Activated CD4-positive, alpha-beta T cell treated with anti-CD3 and anti-CD28 coated beads, Interleukin-2, Interleukin-4, amounts not matched to agents 100 ng/mL and 50 ng/mL, durations not matched to agents 16 hours and 8 hours (primary cell): ENCODE measurements around the gene GAB2.

Source experiments
- DNase-seq: peaks from one replicate; pipeline ENCODE4 v3.0.0-alpha.2; 2020; ENCODE audit warnings: low spot score

Gene GAB2

GRCh38 chr11:78344094-78344493, 73.5 kb downstream of the GAB2 start:
- DNase-seq: no peak

DNA sequence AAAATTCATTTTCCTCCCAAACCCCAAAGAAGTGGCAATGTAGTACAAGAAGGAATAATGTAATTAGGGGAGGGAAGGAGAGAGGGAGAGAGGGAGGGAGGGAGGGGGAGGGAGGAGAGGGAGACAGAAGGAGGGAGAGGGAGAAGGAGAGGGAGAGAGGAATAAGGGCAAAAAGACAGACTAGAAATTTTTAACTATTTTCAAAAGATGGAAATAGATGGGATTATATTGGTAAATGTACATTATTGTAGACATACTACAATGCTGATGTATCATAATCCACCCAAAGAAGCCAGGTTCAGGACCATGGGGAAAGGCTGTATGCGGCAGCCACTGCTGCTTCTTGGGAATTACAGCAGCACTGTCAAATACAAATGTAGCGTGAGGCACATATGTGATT, 74.3 kb downstream of the GAB2 start:
- no peak for DNase-seq

GRCh38 chr11:78341841-78342240, 75.8 kb downstream of the GAB2 start:
- DNase-seq: no peak

DNA sequence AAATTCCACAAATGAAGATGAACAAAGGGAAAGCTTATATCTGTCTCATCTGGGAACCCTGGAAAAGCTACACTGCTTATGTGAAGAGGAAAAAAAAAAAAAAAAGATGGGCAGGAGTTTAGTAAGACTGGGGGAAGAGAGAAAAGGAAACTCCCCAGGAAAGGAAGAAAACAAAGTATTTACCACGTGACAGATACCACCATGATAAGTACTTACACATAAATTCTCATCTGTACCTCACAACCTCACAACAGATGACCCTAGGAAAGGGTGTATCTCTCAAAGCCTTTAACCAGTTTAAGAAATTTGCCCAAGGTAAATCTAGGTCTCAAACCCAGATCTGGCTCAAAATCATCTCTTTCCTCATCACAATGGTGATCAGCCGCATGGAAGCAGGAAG, 77.1 kb downstream of the GAB2 start:
- DNase-seq: no peak

DNA sequence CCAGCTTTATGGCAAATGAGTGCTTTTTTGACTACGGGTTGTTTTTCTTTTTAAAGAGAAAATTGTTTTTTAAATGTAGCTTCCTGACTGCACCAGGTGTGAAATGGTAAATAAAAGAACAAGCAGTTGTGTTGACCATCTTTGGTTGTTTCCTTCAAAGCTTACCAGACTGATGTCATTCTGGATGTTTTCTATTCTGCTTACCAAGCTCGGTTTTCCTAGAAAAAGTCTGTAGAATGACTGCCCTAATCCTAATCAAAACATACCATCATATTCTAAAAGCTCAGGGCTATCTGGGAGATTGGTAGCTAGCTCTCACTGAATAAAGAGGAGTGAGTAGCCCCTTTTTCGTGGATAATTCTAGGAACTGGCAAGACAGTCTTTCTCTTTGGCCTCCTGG, 77.7 kb downstream of the GAB2 start:
- DNase-seq: no peak

- no peak for DNase-seq
Observed at GRCh38 chr11:78339483-78339882, 78.1 kb downstream of the GAB2 start.

- no peak for DNase-seq
Observed at GRCh38 chr11:78338702-78339101, 78.9 kb downstream of the GAB2 start.

DNA sequence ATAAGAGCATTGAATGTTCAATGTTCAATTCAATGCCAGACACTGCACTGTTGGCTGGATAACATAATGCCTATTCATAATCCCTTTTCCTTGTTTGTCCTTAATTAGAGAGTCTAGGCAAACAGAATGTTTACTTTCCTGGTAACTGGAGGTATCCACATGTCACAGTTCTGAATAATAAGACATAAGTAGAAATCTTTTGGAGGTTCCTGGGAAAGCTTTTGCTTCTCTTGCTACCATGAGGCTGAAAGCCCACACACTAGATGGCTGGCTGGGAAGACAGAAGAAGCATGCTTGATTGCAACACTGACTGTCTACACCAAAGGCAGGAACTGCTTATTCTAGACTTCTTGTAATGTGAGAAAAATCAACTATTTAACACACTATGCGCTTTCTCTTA, 79.5 kb downstream of the GAB2 start:
- no peak for DNase-seq

DNA sequence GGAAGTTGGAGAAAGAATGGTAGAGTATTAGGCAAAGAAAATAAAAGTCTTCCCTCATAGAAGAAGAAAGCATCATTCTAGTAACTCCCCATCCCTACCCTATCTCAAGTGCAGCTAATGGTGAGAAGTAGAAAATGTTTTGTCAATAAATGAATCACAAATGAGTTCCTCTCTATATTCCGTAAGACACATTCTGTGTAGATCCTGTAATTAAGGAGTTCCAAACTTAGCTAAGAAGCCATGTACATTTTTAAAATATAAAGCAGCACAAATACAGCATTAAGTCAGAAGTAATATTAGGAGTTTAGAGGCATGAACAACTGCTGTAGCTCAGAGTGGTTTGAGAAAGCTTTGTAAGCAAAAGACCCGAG, 80.1 kb downstream of the GAB2 start:
- DNase-seq: no peak

- DNase-seq: no peak
Observed at GRCh38 chr11:78336877-78337553, 80.6 kb downstream of the GAB2 start.

DNA sequence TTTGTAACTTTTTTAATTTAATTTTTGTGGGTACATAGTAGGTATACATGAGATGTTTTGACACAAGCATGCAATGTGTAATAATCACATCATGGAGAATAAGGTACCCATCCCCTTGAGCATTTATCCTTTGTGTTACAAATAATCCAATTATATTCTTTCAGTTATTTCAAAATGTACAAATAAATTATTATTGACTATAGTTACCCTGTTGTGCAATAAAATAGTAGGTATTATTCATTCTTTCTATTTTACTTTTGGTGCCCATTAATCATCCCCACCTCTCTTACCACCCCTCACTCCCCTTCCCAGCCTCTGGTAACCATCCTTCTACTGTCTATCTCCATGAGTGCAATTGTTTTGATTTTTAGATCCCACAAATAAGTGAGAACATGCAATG, 83.5 kb downstream of the GAB2 start:
- DNase-seq: no peak

- DNase-seq: no peak
Observed at GRCh38 chr11:78332872-78333271, 84.7 kb downstream of the GAB2 start.

GRCh38 chr11:78332174-78332866, 85.3 kb downstream of the GAB2 start:
- DNase-seq: no peak

- DNase-seq: no peak
Observed at GRCh38 chr11:78331711-78332110, 85.9 kb downstream of the GAB2 start.

DNA sequence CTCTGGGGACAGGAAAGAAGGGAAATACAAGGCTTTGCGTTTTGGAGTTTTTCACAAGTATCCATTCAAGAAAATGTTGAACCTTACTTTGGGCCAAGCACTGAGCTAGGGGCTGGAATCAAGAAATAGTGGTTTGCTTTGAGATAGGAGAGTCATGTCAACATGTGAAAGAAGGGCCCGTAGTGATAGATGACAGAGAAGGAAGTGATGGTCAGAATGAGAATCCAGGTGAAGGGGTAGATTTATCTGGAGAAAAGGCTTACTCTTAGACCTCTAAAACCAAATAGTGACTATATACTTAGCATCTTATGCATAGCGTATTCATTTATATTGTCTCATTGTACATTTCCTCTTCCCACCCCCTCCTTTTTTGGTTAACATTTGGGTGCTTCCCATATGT, 87.3 kb downstream of the GAB2 start:
- DNase-seq: no peak

DNA sequence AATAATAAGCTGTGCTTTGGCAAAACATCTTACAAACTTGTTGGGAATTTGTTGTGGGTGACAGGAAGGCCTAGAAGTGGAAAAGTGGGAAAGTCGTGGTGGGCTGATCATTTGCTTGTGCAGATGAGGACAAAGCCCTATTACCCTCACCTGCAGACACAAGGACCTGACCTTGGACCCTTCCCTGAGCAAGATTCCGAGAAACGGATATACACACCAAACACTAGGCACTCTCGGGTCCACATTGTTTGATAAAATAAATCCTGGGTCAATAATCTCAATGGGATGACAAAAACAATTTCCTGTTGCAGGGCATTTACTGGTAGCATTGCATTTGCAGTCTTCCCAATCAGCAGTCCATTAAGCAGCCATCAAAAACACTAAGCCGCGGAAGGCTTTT, 89.7 kb downstream of the GAB2 start:
- DNase-seq: no peak

DNA sequence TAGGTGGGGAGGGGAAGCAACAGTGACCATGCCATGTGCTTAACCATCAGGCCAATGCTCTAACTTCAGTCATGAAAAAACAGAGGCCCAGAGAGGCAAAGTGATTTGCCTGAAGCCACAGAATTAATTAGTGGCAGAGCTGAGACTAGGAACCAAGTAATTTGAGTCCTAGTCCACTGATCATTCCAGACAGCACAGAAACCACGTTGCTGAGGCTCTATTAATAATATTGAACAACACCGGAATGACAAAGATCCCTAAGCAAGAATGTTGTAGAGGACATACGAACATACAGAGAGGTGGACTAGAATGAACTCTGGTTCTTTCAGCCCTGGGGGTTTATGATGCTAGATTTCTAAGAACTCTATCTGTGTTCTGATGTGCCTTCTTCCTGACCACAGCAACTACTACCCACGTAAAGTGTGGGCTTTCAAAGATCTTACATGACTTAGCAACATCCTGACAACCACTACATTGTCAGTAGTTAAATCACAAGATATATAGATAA, 92.3 kb downstream of the GAB2 start:
- peak; percentile 67 for DNase-seq

- no peak for DNase-seq
Observed at GRCh38 chr11:78323363-78323762, 94.3 kb downstream of the GAB2 start.

DNA sequence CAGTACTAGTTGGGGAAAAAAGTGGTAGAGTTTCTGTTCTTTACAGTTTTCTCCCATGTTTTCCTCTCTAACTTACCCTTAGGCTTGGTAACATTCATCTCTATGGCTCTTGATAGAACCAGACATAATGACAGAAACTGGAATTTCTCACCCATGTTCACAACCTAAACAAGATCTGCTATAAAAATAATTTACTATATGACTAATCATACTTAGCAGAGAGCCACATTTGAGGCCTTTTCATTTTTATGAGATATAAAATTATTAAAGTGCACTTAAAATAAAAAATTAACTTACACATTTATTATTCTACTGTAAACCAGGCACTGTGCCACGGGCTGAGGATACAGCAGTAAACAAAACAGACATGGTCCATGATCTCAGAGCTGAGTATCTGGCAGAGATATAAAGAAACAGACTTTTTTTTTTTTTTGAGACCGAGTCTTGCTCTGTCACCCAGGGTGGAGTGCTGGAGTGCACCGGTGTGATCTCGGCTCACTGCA, 98.1 kb downstream of the GAB2 start:
- no peak for DNase-seq

DNA sequence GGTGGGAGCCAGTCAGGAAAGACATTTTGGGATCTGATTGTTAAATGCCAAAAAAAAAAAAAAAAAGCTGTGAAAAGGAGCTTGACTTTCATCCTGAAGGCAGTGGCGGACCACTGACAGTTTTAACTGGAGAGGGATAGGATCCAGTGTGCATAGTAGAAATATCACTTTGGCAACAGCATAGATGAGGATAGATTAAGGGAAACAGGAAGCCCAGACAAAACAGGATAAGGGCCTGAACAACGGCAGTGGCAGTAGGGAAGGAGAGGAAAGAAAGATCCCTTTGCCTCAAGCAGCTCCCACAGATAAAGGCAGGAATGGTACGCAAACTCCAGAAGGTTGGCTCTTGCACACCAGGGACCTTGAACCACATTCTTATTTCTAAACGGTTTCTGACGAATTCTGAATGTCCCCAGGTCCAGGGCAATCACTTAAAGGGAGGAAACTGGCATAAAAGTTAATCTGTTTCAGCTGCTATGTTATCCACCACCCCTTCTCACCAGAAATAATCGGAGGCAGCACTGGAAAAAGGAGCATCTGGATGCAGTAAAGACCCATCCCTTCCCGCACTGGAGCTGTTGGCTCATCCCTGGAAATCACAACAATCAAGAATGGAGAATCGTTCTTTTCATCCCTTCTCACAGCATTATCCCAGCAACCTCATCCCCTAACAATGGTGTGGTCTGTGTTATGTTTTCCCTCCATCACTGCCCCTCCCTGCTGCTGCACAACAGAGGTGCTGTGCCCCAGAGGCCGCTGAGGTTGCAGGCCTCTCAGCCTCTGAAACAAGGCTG, 99.1 kb downstream of the GAB2 start:
- no peak for DNase-seq

DNA sequence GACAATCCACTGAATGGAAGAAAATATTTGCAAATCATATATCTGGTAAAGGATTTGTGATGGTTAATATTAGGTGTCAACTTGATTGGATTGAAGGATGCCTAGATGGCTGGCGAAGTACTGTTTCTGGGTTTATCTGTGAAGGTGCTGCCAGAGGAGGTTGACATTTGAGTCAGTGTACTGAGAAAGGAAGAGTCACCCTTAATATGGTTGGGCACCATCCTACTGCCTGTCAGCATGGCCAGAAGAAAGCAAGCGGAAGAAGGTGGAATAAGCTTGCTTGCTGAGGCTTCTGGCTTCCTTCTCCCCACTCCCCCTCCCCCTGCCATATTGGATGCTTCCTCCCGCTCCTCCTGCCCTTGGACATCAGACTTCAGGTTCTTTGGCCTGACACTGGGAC, 101.9 kb downstream of the GAB2 start:
- no peak for DNase-seq

GRCh38 chr11:78314762-78315161, 102.9 kb downstream of the GAB2 start:
- no peak for DNase-seq

- DNase-seq: no peak
Observed at GRCh38 chr11:78313898-78314297, 103.7 kb downstream of the GAB2 start.
